Measurements from ENCODE around the gene SYNPO2L. TPM values are rescaled to one million over a fixed set of nuclear protein-coding genes. Genes with fewer than 3 reads are reported as not detected.
A peak's percentile ranks its signal among the peaks of the same experiment; 100 is the strongest.

Gene SYNPO2L
- total RNA-seq, 4 donors from 2014 or later: 26.8 to 117 (median 46.8) TPM

DNA sequence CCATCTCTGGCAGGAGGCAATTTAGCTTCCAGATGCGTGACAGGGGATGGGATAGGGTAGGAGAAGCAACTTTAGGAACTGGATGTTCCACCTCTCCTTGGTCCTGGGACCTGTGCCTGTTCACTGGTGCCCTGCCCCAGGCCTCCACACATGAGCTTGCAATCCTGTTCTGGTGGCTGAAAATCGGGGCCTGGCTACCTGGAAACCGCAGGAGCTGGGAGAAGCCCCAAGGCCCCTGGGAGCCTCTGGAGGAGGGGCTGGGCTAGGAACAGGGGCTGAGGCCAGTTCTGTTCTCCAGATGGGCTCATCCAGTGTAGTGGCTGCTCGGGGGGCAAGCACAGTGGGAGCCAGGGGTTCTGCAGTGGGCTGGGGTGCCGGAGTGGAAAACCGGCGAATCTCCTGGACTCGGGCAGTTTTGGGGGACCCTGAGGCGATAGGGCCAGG is 9.2 kb downstream of the SYNPO2L start:
- no peaks in the 10 kb centered on the region for H3K27me3 ChIP-seq
- peak in 1 of 2 donors; percentile 5 for TF ChIP-seq POLR2A (IDR thresholded peaks at IDR 0.05)
- TF ChIP-seq, protein P1, sequence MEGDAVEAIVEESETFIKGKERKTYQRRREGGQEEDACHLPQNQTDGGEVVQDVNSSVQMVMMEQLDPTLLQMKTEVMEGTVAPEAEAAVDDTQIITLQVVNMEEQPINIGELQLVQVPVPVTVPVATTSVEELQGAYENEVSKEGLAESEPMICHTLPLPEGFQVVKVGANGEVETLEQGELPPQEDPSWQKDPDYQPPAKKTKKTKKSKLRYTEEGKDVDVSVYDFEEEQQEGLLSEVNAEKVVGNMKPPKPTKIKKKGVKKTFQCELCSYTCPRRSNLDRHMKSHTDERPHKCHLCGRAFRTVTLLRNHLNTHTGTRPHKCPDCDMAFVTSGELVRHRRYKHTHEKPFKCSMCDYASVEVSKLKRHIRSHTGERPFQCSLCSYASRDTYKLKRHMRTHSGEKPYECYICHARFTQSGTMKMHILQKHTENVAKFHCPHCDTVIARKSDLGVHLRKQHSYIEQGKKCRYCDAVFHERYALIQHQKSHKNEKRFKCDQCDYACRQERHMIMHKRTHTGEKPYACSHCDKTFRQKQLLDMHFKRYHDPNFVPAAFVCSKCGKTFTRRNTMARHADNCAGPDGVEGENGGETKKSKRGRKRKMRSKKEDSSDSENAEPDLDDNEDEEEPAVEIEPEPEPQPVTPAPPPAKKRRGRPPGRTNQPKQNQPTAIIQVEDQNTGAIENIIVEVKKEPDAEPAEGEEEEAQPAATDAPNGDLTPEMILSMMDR (IDR thresholded peaks at IDR 0.05 in 4 of 5, conservative IDR thresholded peaks at IDR 0.05 in 1 of 5): no peak
- H3K27ac ChIP-seq: peak overlapping the region; percentile 96 to 99 (median 98)
- peaks cover 81% of the 10 kb centered on the region in 2 donors for H3K4me1 ChIP-seq
- peak overlapping the region in 2 of 4 donors; percentile 56 to 61 for H3K4me3 ChIP-seq
- intact Hi-C loops (cut with DNase I; ENCODE audit: low total_unique reads) (loop anchor here (10.0 kb wide), 1 partner anchor 382 kb away; no protein-coding TSS in a partner anchor), in situ Hi-C loops (cut with MboI; ENCODE audit: low sequenced_read_pairs in 4 of 4) (loop anchor here in 2 of 4 donors (10.0 to 25.0 kb wide), 2 partner anchors 72 to 384 kb away; partner anchors contain the start of gene MRPS16 (in 1 of the 2))
- DNase-seq (peak; percentile 83 to 90), ATAC-seq (peak; percentile 51 to 70)
- no peaks in the 10 kb centered on the region for H3K36me3 ChIP-seq
- H3K9me3 ChIP-seq: no peaks in the 10 kb centered on the region

DNA sequence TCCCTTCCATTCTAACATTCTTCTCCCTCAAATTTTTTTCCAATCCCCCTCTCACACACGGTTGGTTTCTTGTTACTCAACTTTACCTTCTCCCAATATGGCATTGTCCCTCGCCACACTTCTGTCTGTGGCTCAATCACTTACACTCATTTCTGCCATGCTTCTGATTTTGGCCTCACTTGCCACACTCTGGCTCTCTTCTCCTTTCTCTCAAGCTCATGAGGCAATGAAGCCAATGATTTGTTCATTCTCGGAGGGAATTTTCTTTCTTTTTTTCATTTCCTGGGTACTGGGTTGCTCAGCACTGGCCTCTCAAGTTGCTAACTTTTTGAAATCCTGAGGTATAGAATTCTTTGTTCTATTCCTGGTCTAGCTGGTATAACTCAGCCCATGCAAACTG is 10.6 kb downstream of the SYNPO2L start:
- Histone ChIP-seq H3K4me3 (no peak overlapping the region), H3K9me3 (no peaks in the 10 kb centered on the region), H3K4me1 (peaks cover 77 to 81% of the 10 kb centered on the region in 2 donors), H3K27me3 (no peaks in the 10 kb centered on the region), H3K27ac (peak overlapping the region; percentile 96 to 99 (median 98)), H3K36me3 (no peaks in the 10 kb centered on the region)
- intact Hi-C loops (cut with DNase I; ENCODE audit: low total_unique reads): loop anchor here (10.0 kb wide), 1 partner anchor 380 kb away; no protein-coding TSS in a partner anchor
- in situ Hi-C loops (cut with MboI; ENCODE audit: low sequenced_read_pairs in 4 of 4): loop anchor here in 2 of 4 donors (10.0 to 25.0 kb wide), 2 partner anchors 70 to 383 kb away; partner anchors contain the start of gene MRPS16 (in 1 of the 2)
- ATAC-seq (peak in 1 of 2 donors; percentile 12), DNase-seq (no peak)
- no peak for TF ChIP-seq POLR2A (IDR thresholded peaks at IDR 0.05)
- TF ChIP-seq, protein P1 (IDR thresholded peaks at IDR 0.05 in 4 of 5, conservative IDR thresholded peaks at IDR 0.05 in 1 of 5): no peak

DNA sequence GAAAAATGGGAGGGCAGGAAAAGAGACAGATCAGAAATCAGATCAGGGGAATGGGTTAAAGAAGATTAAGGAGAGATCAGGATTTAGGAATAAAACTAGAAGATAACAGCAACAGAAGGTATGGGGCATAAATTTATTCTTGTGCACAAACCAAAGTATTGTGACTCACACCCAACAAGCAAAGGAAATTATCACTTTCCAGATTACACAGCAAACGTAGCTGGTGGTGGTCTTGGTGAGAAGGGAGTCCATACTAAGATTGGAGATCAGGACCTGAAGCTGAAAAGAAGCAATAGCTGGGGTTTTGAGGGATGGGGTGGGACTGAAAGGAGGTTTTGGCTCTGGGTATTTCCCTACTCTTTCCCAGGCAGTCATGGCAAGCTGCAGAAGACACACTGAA is 11.1 kb downstream of the SYNPO2L start:
- TF ChIP-seq POLR2A (IDR thresholded peaks at IDR 0.05): no peak
- peak overlapping the region; percentile 96 to 99 (median 98) for H3K27ac ChIP-seq
- DNase-seq (peak in 1 of 2 donors; percentile 18), ATAC-seq (no peak)
- peaks cover 77 to 81% of the 10 kb centered on the region in 2 donors for H3K4me1 ChIP-seq
- no peak overlapping the region for H3K4me3 ChIP-seq
- H3K36me3 ChIP-seq: no peaks in the 10 kb centered on the region
- H3K27me3 ChIP-seq: no peaks in the 10 kb centered on the region
- in situ Hi-C loops (cut with MboI; ENCODE audit: low sequenced_read_pairs in 4 of 4): loop anchor here (5.0 to 25.0 kb wide), 4 partner anchors 70 to 382 kb away; partner anchors contain the start of gene MRPS16 (in 1 of the 4)
- H3K9me3 ChIP-seq: no peaks in the 10 kb centered on the region
- intact Hi-C loops (cut with DNase I; ENCODE audit: low total_unique reads): loop anchor here (1.0 to 10.0 kb wide), 3 partner anchors 115 to 380 kb away; partner anchors contain the start of gene ANXA7

DNA sequence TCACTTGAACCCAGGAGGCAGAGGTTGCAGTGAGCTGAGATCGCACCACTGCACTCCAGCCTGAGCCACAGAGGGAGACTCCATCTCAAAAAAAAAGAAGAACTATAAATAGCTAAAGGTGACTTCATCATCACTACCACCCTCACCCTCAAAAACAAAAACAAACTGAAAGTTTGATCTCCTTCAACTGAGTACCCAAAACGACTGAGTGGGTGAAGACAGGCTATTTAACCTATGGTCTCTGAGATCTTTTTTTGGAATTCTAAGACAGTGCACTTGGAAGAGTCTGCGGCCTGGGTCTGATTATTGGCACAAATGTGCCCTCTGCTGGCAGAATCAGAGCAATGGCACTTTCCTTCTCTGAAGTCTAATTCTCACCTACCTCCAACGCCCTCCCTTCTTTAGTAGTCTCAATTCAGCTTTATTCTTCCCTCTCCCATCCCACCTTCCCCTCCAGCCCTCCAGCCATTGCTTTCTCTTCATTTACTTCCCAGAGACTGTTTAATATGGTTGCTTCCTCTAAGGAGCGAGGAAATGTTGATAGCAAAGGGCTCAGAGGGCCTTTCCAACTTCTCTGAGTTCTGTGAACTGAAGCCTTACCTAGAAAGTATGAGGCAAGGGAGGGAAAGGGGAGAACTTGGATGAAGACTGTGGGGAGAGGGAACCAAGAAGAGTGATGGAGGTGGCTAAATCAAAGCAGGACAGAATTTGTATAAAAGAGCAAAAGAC is 11.7 kb downstream of the SYNPO2L start:
- H3K27ac ChIP-seq: peak overlapping the region; percentile 96 to 99 (median 98)
- intact Hi-C loops (cut with DNase I; ENCODE audit: low total_unique reads): loop anchor here (1.0 to 10.0 kb wide), 3 partner anchors 115 to 379 kb away; partner anchors contain the start of gene ANXA7
- H3K27me3 ChIP-seq: no peaks in the 10 kb centered on the region
- peak in 1 of 2 donors; percentile 9 for DNase-seq
- in situ Hi-C loops (cut with MboI; ENCODE audit: low sequenced_read_pairs in 4 of 4): loop anchor here (5.0 to 25.0 kb wide), 4 partner anchors 69 to 382 kb away; partner anchors contain the start of gene MRPS16 (in 1 of the 4)
- peak; percentile 31 to 32 for ATAC-seq
- H3K4me1 ChIP-seq: peaks cover 77 to 81% of the 10 kb centered on the region in 2 donors
- TF ChIP-seq, protein P1 (IDR thresholded peaks at IDR 0.05 in 4 of 5, conservative IDR thresholded peaks at IDR 0.05 in 1 of 5): peak; percentile 88 to 96 (median 90)
- TF ChIP-seq POLR2A (IDR thresholded peaks at IDR 0.05): no peak
- peak overlapping the region in 1 of 4 donors; percentile 18 for H3K4me3 ChIP-seq
- H3K36me3 ChIP-seq: no peaks in the 10 kb centered on the region
- H3K9me3 ChIP-seq: no peaks in the 10 kb centered on the region

All from gastrocnemius medialis (tissue), 4 donors.